Stomach (tissue), 4 donors: Measurements from ENCODE around the gene SMARCC1.

Source experiments
- CTCF ChIP-seq, 7 experiments: fragments of 450-650 bp in 4 of 7; fragments of 200-600 bp in 3 of 7; sonication (generic) in 3 of 7; IDR thresholded peaks; one replicate each; pipeline ENCODE4 v1.5.1; 2016 to 2019; ENCODE audit warnings: antibody characterized with exemption in 7 of 7, control low read depth in 2 of 7, mild to moderate bottlenecking in 1 of 7
- POLR2A ChIP-seq, 4 donors: fragments of 450-650 bp; IDR thresholded peaks; one replicate each; pipeline ENCODE4 v1.6.1; 2016; ENCODE audit warnings: antibody characterized with exemption in 4 of 4, control low read depth in 2 of 4, mild to moderate bottlenecking in 1 of 4, moderate library complexity in 1 of 4
- POLR2AphosphoS5 ChIP-seq, 3 donors: sonication (generic); formaldehyde crosslinking; IDR thresholded peaks; one replicate each; pipeline ENCODE4 v1.6.1; 2016; ENCODE audit warnings: antibody characterized with exemption in 3 of 3

DNA sequence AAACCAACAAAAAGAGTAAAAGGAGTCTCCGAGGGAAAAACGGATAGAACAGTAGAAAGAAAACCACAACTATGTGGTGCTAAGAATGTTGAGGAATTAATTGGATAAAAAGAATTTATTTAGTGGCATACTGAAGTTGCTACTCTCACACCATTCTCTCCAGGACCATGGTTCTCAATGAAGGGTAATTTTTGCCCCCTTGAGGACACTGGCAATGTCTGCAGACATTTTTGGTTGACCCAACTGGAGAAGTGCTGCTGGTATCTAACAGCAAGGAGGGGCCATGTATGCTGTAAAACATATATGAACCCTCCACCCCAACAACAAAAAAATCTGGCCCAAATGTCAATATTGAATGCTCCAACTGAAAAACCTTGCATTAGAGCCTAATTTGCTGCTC lies 117.2 kb downstream of the SMARCC1 start:
- TF ChIP-seq CTCF (IDR thresholded peaks at IDR 0.05) (peak in 1 of 7 experiments; percentile 6), POLR2A (IDR thresholded peaks at IDR 0.05) (no peak), POLR2AphosphoS5 (IDR thresholded peaks at IDR 0.05) (no peak)
